Neural cell (in vitro differentiated cells): ENCODE results near the gene PRTFDC1.

Experiments used
- EZH2 ChIP-seq: fragments of 200-600, 300-800 bp; shearing (Covaris generic), sonication (generic); IDR thresholded peaks from 2 replicates; pipeline ENCODE4 v1.6.1; 2014; ENCODE audit warnings: antibody characterized with exemption, low read length, borderline replicate concordance, mild to moderate bottlenecking; ENCODE audit not compliant: insufficient read depth, poor library complexity, severe bottlenecking
- TF ChIP-seq, protein P1 (sequence below): fragments of 450-650 bp; IDR thresholded peaks from 2 replicates; pipeline ENCODE4 v1.5.1; 2014; ENCODE audit warnings: antibody characterized with exemption, mild to moderate bottlenecking, moderate library complexity; ENCODE audit not compliant: poor library complexity, severe bottlenecking
- TF ChIP-seq, protein P2 (sequence below): IDR thresholded peaks from 2 replicates; pipeline ENCODE4 v1.6.1; 2012; ENCODE audit warnings: borderline replicate concordance

DNA sequence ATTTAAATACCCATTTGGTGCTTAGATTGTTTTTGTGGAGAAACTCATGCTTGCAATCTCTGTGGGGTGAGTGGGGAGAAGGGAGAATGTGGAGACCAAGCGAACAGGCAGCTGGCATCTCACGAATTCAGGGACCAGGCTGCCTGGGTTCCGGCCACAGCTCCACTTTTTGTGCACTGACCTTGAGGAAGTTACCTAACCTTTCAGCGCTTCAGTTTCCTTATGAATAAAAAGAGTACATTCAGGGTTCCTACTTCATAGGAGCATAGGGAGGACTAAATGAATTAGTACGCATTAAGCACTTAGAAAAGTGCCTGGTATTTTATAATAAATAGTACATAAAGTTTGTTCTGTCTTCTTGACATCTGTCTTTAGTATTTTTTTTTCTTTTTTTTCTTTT, 72.5 kb downstream of the PRTFDC1 start:
- TF ChIP-seq, protein P1, sequence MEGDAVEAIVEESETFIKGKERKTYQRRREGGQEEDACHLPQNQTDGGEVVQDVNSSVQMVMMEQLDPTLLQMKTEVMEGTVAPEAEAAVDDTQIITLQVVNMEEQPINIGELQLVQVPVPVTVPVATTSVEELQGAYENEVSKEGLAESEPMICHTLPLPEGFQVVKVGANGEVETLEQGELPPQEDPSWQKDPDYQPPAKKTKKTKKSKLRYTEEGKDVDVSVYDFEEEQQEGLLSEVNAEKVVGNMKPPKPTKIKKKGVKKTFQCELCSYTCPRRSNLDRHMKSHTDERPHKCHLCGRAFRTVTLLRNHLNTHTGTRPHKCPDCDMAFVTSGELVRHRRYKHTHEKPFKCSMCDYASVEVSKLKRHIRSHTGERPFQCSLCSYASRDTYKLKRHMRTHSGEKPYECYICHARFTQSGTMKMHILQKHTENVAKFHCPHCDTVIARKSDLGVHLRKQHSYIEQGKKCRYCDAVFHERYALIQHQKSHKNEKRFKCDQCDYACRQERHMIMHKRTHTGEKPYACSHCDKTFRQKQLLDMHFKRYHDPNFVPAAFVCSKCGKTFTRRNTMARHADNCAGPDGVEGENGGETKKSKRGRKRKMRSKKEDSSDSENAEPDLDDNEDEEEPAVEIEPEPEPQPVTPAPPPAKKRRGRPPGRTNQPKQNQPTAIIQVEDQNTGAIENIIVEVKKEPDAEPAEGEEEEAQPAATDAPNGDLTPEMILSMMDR: no peak
- no peak for TF ChIP-seq EZH2
- TF ChIP-seq, protein P2, sequence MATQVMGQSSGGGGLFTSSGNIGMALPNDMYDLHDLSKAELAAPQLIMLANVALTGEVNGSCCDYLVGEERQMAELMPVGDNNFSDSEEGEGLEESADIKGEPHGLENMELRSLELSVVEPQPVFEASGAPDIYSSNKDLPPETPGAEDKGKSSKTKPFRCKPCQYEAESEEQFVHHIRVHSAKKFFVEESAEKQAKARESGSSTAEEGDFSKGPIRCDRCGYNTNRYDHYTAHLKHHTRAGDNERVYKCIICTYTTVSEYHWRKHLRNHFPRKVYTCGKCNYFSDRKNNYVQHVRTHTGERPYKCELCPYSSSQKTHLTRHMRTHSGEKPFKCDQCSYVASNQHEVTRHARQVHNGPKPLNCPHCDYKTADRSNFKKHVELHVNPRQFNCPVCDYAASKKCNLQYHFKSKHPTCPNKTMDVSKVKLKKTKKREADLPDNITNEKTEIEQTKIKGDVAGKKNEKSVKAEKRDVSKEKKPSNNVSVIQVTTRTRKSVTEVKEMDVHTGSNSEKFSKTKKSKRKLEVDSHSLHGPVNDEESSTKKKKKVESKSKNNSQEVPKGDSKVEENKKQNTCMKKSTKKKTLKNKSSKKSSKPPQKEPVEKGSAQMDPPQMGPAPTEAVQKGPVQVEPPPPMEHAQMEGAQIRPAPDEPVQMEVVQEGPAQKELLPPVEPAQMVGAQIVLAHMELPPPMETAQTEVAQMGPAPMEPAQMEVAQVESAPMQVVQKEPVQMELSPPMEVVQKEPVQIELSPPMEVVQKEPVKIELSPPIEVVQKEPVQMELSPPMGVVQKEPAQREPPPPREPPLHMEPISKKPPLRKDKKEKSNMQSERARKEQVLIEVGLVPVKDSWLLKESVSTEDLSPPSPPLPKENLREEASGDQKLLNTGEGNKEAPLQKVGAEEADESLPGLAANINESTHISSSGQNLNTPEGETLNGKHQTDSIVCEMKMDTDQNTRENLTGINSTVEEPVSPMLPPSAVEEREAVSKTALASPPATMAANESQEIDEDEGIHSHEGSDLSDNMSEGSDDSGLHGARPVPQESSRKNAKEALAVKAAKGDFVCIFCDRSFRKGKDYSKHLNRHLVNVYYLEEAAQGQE: no peak
